ENCODE measurements around the gene MARK3.

MARK3 gene

GRCh38 chr14:103538291-103539055, 153.3 kb downstream of the MARK3 start:
- no peak overlapping the region for H3K27ac ChIP-seq (ENCODE audit: low read depth, low read length)
- peaks cover 8 to 13% of the 10 kb centered on the region in 2 experiments for H3K36me3 ChIP-seq (ENCODE audit: control insufficient read depth in 1 of 2, insufficient read depth in 2 of 2, low read length in 2 of 2)
- no peak overlapping the region for H4K91ac ChIP-seq (ENCODE audit: low read depth, low read length)
- no peak overlapping the region for H2BK120ac ChIP-seq (ENCODE audit: insufficient read depth, low read length, poor library complexity)
- no peak overlapping the region for H3K4me2 ChIP-seq (ENCODE audit: low read length)
- WGBS (ENCODE audit: extremely low coverage, insufficient coverage, insufficient read length): no CpG with 5 or more reads among the region's 30 CpGs
- H3K9me3 ChIP-seq (ENCODE audit: insufficient read depth, low read depth, low read length): no peaks in the 10 kb centered on the region
- no peak overlapping the region for H3K14ac ChIP-seq (ENCODE audit: low read length)
- H3K79me1 ChIP-seq (ENCODE audit: low read length): no peaks in the 10 kb centered on the region
- no peaks in the 10 kb centered on the region for H3K79me2 ChIP-seq (ENCODE audit: control insufficient read depth, insufficient read depth, low read length, poor library complexity)
- H2BK12ac ChIP-seq (ENCODE audit: low read length): no peak overlapping the region
- no peak for DNase-seq
- no peaks in the 10 kb centered on the region for H3K27me3 ChIP-seq (ENCODE audit: insufficient read depth, low read length)
- H3K9ac ChIP-seq (ENCODE audit: low read length): no peak overlapping the region
- no peak overlapping the region for H2AFZ ChIP-seq (ENCODE audit: insufficient read depth, low read length, poor library complexity)
- peaks cover 7 to 9% of the 10 kb centered on the region in 2 experiments for H3K4me1 ChIP-seq (ENCODE audit: control insufficient read depth in 1 of 2, insufficient read depth in 2 of 2, low read length in 2 of 2)
- no peak overlapping the region for H2BK5ac ChIP-seq (ENCODE audit: low read depth, low read length, poor library complexity)
- no peak overlapping the region for H2AK5ac ChIP-seq (ENCODE audit: low read length)
- no peak overlapping the region for H3K23ac ChIP-seq (ENCODE audit: low read length)
- H4K12ac ChIP-seq (ENCODE audit: low read depth, low read length): no peak overlapping the region
- no peak overlapping the region for H3K4ac ChIP-seq (ENCODE audit: low read depth, low read length)
- no peak overlapping the region for H4K8ac ChIP-seq (ENCODE audit: low read depth, low read length)
- no peak overlapping the region for H3K18ac ChIP-seq (ENCODE audit: low read length)
- H3K4me3 ChIP-seq (ENCODE audit: low read depth, low read length): no peak overlapping the region

DNA sequence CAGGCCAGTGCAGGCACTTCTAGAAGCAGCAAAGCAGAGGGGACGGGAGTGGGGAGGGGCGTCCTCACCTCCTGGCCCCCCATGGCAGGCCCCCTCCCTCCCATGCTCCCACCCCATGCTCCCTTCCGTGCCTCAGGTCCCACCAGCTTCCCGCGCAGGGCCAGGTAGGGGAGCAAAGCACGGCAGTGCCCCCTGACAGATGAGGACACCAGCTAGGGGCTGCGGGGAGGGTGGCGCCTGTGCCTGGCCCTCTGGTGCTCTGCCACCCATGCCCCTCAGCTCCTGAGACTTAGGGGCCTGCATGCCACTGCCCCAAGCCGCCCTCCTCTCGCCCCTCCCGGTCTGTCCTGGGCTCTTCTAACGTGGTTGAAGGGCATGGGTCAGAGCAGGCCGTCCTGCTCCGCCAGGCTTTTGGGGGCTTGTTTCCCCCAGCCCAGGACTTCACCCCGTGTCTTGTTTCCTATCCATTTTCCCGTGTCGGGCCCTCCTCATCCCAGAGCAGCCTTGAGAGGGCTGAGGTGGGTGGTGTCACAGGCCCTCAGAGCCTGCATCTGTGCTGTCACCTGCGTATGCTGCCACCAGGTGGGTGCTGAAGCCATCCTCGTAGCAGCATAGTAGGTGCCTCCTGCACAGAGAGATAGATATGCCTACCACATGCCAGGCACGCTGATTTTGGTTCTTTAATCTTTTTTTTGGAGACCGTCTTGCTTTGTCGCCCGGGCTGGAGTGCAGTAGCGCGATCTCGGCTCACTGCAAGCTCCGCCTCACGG, 154.0 kb downstream of the MARK3 start:
- peak in 1 of 2 donors; percentile 31 for DNase-seq
- Histone ChIP-seq H2AFZ (ENCODE audit: insufficient read depth, low read length, poor library complexity) (no peak overlapping the region), H4K8ac (ENCODE audit: low read depth, low read length) (no peak overlapping the region), H3K14ac (ENCODE audit: low read length) (no peak overlapping the region), H3K23ac (ENCODE audit: low read length) (no peak overlapping the region), H3K9ac (ENCODE audit: low read length) (no peak overlapping the region), H3K4me2 (ENCODE audit: low read length) (no peak overlapping the region), H2AK5ac (ENCODE audit: low read length) (no peak overlapping the region), H4K91ac (ENCODE audit: low read depth, low read length) (no peak overlapping the region), H3K18ac (ENCODE audit: low read length) (no peak overlapping the region), H3K79me2 (ENCODE audit: control insufficient read depth, insufficient read depth, low read length, poor library complexity) (no peaks in the 10 kb centered on the region), H3K4me3 (ENCODE audit: low read depth, low read length) (no peak overlapping the region), H3K79me1 (ENCODE audit: low read length) (no peaks in the 10 kb centered on the region), H2BK5ac (ENCODE audit: low read depth, low read length, poor library complexity) (no peak overlapping the region), H3K27ac (ENCODE audit: low read depth, low read length) (no peak overlapping the region), H3K4me1 (ENCODE audit: control insufficient read depth in 1 of 2, insufficient read depth in 2 of 2, low read length in 2 of 2) (peaks cover 7 to 9% of the 10 kb centered on the region in 2 experiments), H2BK120ac (ENCODE audit: insufficient read depth, low read length, poor library complexity) (no peak overlapping the region), H3K4ac (ENCODE audit: low read depth, low read length) (no peak overlapping the region), H3K9me3 (ENCODE audit: insufficient read depth, low read depth, low read length) (no peaks in the 10 kb centered on the region), H3K27me3 (ENCODE audit: insufficient read depth, low read length) (no peaks in the 10 kb centered on the region), H2BK12ac (ENCODE audit: low read length) (no peak overlapping the region), H4K12ac (ENCODE audit: low read depth, low read length) (no peak overlapping the region), H3K36me3 (ENCODE audit: control insufficient read depth in 1 of 2, insufficient read depth in 2 of 2, low read length in 2 of 2) (peaks cover 7 to 8% of the 10 kb centered on the region in 2 experiments)
- no CpG with 5 or more reads among the region's 28 CpGs for WGBS (ENCODE audit: extremely low coverage, insufficient coverage, insufficient read length)

GRCh38 chr14:103540821-103541708, 155.8 kb downstream of the MARK3 start:
- Histone ChIP-seq H3K4me3 (ENCODE audit: low read depth, low read length) (no peak overlapping the region), H3K4ac (ENCODE audit: low read depth, low read length) (no peak overlapping the region), H3K79me1 (ENCODE audit: low read length) (no peaks in the 10 kb centered on the region), H4K91ac (ENCODE audit: low read depth, low read length) (no peak overlapping the region), H3K23ac (ENCODE audit: low read length) (no peak overlapping the region), H3K36me3 (ENCODE audit: control insufficient read depth in 1 of 2, insufficient read depth in 2 of 2, low read length in 2 of 2) (no peaks in the 10 kb centered on the region), H2BK5ac (ENCODE audit: low read depth, low read length, poor library complexity) (no peak overlapping the region), H2AK5ac (ENCODE audit: low read length) (no peak overlapping the region), H3K27me3 (ENCODE audit: insufficient read depth, low read length) (no peaks in the 10 kb centered on the region), H3K27ac (ENCODE audit: low read depth, low read length) (no peak overlapping the region), H3K18ac (ENCODE audit: low read length) (no peak overlapping the region), H2AFZ (ENCODE audit: insufficient read depth, low read length, poor library complexity) (no peak overlapping the region), H3K9ac (ENCODE audit: low read length) (no peak overlapping the region), H3K79me2 (ENCODE audit: control insufficient read depth, insufficient read depth, low read length, poor library complexity) (no peaks in the 10 kb centered on the region), H3K14ac (ENCODE audit: low read length) (no peak overlapping the region), H4K8ac (ENCODE audit: low read depth, low read length) (no peak overlapping the region), H2BK120ac (ENCODE audit: insufficient read depth, low read length, poor library complexity) (no peak overlapping the region), H3K4me1 (ENCODE audit: control insufficient read depth in 1 of 2, insufficient read depth in 2 of 2, low read length in 2 of 2) (peaks cover 7 to 9% of the 10 kb centered on the region in 2 experiments), H3K9me3 (ENCODE audit: insufficient read depth, low read depth, low read length) (no peaks in the 10 kb centered on the region), H4K12ac (ENCODE audit: low read depth, low read length) (no peak overlapping the region), H3K4me2 (ENCODE audit: low read length) (no peak overlapping the region), H2BK12ac (ENCODE audit: low read length) (no peak overlapping the region)
- WGBS (ENCODE audit: extremely low coverage, insufficient coverage, insufficient read length): no CpG with 5 or more reads among the region's 17 CpGs
- no peak for DNase-seq
